Body of pancreas (tissue), 4 donors: Measurements from ENCODE around the gene UGT2B17. TPM values are rescaled to one million over a fixed set of nuclear protein-coding genes. Genes with fewer than 3 reads are reported as not detected.
"Not testable (repeated sequence)": the region's sequence is repeated elsewhere in the genome, so short reads cannot be mapped to it uniquely, and the experiment has no call there.

Experiments
- ATAC-seq: fragments of 150-250 bp; one replicate; pipeline ENCODE4 v1.9.1; 2016
- DNase-seq, 4 donors: peaks; one replicate each; pipeline ENCODE4 v3.0.0-alpha.2; 2019
- H3K27ac ChIP-seq, 4 donors: fragments of 200-600 bp; sonication (generic); 1 replicate in 3 of 4; 2 replicates in 1 of 4; pipeline versions ENCODE4 v1.5.1 to v1.6.1; 2016 to 2019; ENCODE audit warnings: mild to moderate bottlenecking in 1 of 4, mixed read lengths in 1 of 4, moderate library complexity in 1 of 4
- H3K27me3 ChIP-seq, 2 donors: fragments of 200-600 bp; sonication (generic); one replicate each; pipeline ENCODE4 v1.6.0; 2016; ENCODE audit warnings: mild to moderate bottlenecking in 1 of 2
- H3K36me3 ChIP-seq, 2 donors: fragments of 200-600 bp; sonication (generic); replicated peaks in 1 of 2; 2 replicates each; pipeline ENCODE4 v1.5.1; 2016; ENCODE audit warnings: low read depth in 2 of 2; ENCODE audit not compliant: insufficient read depth in 1 of 2
- H3K4me1 ChIP-seq: fragments of 200-600 bp; sonication (generic); one replicate; pipeline ENCODE4 v1.6.0; 2016
- H3K4me3 ChIP-seq, 2 donors: fragments of 200-600 bp; sonication (generic); 1 replicate in 1 of 2; 2 replicates in 1 of 2; pipeline ENCODE4 v1.5.1; 2016 to 2019
- H3K9me3 ChIP-seq, 3 donors: fragments of 200-600 bp; sonication (generic); 1 replicate in 2 of 3; 2 replicates in 1 of 3; pipeline ENCODE4 v1.5.1; 2016
- POLR2A ChIP-seq, 3 donors: fragments of 450-650 bp; IDR thresholded peaks; one replicate each; pipeline ENCODE4 v1.6.1; 2016; ENCODE audit warnings: antibody characterized with exemption in 3 of 3, mild to moderate bottlenecking in 2 of 3
- WGBS, 2 donors: methylation state at CpG; one replicate each; pipeline ENCODE4 v1.1.5; 2017; 5-methylcytosine and 5-hydroxymethylcytosine counted together
- intact Hi-C: fragments of 100-400 bp; cut with DNase I; formaldehyde crosslinking; loops from one replicate; pipeline ENCODE4 v1.15.1; 2023
- total RNA-seq, 2 donors: library from RNA; depleted of rRNA; stranded (reverse); fragments of >200 nt; gene quantifications; one replicate each; pipeline ENCODE4 v1.1.0, GENCODE V29; 2016
- TF ChIP-seq, protein P1 (sequence below), 7 experiments: fragments of 450-650 bp in 4 of 7; fragments of 200-600 bp in 3 of 7; sonication (generic) in 3 of 7; IDR thresholded peaks; one replicate each; pipeline ENCODE4 v1.5.1; 2016 to 2019; ENCODE audit warnings: antibody characterized with exemption in 7 of 7

UGT2B17 gene
- total RNA-seq, 2 donors from 2014 or later = not detected

DNA sequence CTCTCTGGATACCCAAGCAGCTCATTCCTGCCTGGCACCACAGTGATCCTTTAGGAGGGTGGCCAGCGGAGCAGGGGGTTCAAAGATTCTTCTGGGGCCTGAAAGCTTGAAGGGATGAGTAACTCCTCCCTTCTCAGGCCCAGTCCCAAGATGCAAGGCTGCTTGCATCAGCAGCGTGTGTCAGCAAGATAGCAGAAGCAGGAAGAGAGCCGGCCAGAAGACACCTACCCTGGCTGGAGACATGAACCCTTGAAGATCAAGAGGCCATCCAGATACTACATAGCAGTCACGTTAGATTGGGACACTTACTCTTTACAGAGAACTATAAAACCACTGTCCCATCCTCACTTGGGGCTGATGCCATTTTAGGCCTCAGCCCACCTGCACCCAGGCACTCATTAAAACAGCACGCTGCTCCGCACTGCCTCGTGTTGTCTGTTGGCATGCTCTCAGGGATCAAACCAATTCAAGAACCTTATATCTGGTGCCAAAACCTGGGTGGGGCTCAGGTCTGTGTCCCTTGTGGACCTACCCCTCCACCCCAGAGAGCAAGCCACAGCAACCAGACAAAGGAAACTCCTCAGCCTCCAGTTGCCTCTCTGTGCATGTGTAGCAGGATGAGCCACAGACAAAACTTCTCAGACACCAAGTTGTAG, 6.5 kb downstream of the UGT2B17 start:
- Histone ChIP-seq H3K27ac (no peak overlapping the region), H3K4me3 (no peak overlapping the region), H3K36me3 (no peaks in the 10 kb centered on the region), H3K4me1 (no peaks in the 10 kb centered on the region), H3K9me3 (no peaks in the 10 kb centered on the region), H3K27me3 (no peaks in the 10 kb centered on the region)
- intact Hi-C loops = no loop called here
- no peak for TF ChIP-seq POLR2A (IDR thresholded peaks at IDR 0.05)
- TF ChIP-seq, protein P1, sequence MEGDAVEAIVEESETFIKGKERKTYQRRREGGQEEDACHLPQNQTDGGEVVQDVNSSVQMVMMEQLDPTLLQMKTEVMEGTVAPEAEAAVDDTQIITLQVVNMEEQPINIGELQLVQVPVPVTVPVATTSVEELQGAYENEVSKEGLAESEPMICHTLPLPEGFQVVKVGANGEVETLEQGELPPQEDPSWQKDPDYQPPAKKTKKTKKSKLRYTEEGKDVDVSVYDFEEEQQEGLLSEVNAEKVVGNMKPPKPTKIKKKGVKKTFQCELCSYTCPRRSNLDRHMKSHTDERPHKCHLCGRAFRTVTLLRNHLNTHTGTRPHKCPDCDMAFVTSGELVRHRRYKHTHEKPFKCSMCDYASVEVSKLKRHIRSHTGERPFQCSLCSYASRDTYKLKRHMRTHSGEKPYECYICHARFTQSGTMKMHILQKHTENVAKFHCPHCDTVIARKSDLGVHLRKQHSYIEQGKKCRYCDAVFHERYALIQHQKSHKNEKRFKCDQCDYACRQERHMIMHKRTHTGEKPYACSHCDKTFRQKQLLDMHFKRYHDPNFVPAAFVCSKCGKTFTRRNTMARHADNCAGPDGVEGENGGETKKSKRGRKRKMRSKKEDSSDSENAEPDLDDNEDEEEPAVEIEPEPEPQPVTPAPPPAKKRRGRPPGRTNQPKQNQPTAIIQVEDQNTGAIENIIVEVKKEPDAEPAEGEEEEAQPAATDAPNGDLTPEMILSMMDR (IDR thresholded peaks at IDR 0.05) = no peak
- WGBS, 2 donors = 93 to 100% methylated on average over 6 to 7 of the region's 7 CpGs
- no peak for ATAC-seq
- no peak for DNase-seq

DNA sequence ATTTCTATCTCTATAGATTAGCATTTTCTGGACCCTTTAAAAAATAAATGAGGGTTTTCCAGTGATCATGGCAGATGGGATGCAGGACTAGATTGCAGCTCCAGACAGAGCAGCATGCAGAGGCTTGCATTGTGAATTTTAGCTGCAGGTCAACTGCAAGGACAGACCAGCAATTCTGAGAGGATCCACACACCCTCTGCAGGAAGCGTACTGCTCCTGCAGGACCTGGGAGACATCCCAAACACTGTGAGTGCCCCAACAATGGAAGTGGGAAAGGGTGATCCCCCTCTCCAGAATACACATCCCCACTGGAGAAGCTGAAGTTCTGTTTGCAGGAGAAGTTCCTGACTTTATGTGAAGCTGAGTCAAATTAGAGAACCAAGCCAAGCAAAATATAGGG, 7.1 kb downstream of the UGT2B17 start:
- ATAC-seq, H3K4me1 ChIP-seq, H3K9me3 ChIP-seq, H3K4me3 ChIP-seq, DNase-seq, H3K27ac ChIP-seq, H3K36me3 ChIP-seq, intact Hi-C loops, H3K27me3 ChIP-seq: not testable (repeated sequence)
- 83% methylated on average over 1 of the region's 1 CpG; no CpG with 5 or more reads in 1 of the 2 donors for WGBS, 2 donors

DNA sequence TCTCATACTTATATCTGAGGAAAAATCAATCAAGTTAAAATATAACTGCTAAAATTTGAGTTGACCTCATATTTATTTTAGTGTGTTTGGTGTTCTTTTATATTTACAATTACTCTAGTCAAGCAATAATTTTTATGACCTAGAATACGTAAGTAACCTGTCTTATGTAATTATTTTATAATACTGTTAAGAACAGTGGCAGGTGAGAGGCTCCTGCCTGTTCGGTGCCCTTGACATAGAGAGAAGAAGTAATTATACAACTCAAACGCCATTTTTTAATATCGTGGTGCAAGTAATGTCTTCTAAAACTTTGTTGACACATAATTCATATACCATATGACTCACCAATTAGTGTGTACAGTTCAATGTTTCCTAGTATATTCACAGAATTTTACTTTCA, 7.6 kb downstream of the UGT2B17 start:
- DNase-seq, H3K4me3 ChIP-seq, ATAC-seq, H3K4me1 ChIP-seq, H3K9me3 ChIP-seq, H3K27ac ChIP-seq, H3K27me3 ChIP-seq, H3K36me3 ChIP-seq, intact Hi-C loops: not testable (repeated sequence)
- WGBS, 2 donors = 12 to 35% methylated on average over 4 of the region's 4 CpGs

DNA sequence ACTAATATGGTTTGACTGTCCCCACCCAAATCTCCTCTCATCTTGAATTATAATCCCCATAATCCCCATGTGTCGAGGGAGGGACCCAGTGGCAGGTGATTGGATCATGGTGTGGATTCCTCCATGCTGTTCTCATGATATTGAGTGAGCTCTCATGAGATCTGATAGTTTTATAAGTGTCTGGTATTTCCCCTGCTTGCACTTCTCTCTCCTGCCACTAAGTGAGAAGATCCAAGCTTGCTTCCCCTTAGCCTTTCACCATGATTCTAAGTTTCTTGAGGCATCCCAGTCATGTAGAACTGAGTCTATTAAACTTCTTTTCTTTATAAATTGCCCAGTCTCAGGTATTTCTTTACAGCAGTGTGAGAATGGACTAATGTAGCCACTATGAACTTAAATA, 9.8 kb downstream of the UGT2B17 start:
- DNase-seq, H3K27me3 ChIP-seq, H3K9me3 ChIP-seq, H3K4me3 ChIP-seq, H3K36me3 ChIP-seq, intact Hi-C loops, ATAC-seq, H3K27ac ChIP-seq, H3K4me1 ChIP-seq: not testable (repeated sequence)
- 95 to 100% methylated on average over 1 of the region's 1 CpG for WGBS, 2 donors

DNA sequence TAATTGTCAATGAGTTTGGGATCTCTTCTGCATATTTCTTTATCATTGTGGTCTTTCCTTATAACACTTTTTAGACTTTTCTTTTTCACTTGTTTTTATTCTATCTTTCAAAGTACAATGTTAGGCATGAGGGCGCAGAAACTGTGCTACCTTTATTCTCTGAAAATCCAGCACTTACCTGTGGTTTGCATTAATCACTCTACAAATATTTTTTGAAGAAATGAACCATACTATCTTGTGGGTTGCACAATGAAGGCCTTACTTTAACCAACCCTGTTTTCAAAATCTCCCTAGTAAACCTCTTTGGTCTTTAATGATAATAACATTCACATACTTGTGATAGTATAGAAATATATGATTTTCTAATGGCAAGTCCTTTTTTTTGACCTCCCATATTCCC, 11.0 kb downstream of the UGT2B17 start:
- 82 to 97% methylated on average over 1 of the region's 1 CpG for WGBS, 2 donors
- not testable (repeated sequence) for DNase-seq

DNA sequence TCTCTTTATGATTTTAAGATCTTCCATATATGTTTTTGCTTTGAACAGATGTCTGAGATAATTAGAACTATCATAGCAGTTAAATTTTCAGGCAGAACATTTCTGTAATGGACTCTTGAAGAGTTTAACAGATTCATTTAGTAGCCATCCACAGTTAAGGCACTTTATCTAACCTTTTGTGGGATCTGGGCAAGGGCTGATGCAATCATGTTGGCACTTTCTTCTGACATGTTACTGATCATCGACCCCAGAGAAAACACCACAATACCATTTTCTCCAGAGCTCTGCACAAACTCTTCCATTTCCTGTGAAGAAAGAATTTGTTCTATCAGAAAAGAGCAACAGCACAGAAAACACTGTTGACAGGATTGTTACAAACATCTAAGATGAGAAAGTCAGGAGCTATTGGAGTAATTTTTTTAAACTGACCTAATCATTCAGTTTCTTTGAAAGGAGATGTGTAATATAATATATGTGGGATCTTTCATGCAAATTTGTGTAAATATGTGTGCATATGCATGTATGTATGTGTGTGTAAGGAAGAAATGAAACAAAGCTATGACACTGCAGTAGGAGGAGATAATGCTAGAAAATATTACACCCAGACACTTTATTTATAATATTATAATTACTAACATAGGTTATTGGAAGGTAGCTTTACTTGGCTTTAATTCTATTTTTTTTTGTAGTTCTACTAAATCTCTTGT, 15.6 kb downstream of the UGT2B17 start:
- DNase-seq, H3K27ac ChIP-seq, H3K9me3 ChIP-seq, H3K27me3 ChIP-seq, H3K4me1 ChIP-seq, intact Hi-C loops, H3K4me3 ChIP-seq, H3K36me3 ChIP-seq, ATAC-seq: not testable (repeated sequence)
- no CpG with 5 or more reads among the region's 1 CpG for WGBS, 2 donors

More for the DNA sequence above, 11.0 kb downstream of the UGT2B17 start:
- H3K4me1 ChIP-seq, H3K9me3 ChIP-seq, H3K27ac ChIP-seq, H3K27me3 ChIP-seq, H3K4me3 ChIP-seq, ATAC-seq, H3K36me3 ChIP-seq, intact Hi-C loops: not testable (repeated sequence)

DNA sequence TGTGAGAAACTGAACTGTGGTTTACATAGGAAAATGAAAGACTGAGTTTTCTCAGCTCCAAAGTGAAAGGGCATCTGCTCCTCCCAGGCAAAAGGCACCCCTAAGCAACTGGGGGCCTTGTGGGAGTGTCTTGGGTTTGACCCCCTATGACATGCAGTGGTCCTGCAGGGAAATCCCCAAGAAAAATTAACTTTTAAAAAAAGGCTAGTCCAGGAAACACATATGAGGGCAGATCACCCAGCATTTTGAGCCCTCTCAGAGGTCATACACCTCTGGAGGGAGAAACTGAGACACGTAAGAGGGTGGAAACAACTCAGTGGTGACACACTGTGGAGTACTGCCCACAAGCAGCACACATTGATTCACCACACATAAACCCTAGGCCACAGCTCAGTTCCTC, 22.3 kb downstream of the UGT2B17 start:
- intact Hi-C loops, DNase-seq: not testable (repeated sequence)

DNA sequence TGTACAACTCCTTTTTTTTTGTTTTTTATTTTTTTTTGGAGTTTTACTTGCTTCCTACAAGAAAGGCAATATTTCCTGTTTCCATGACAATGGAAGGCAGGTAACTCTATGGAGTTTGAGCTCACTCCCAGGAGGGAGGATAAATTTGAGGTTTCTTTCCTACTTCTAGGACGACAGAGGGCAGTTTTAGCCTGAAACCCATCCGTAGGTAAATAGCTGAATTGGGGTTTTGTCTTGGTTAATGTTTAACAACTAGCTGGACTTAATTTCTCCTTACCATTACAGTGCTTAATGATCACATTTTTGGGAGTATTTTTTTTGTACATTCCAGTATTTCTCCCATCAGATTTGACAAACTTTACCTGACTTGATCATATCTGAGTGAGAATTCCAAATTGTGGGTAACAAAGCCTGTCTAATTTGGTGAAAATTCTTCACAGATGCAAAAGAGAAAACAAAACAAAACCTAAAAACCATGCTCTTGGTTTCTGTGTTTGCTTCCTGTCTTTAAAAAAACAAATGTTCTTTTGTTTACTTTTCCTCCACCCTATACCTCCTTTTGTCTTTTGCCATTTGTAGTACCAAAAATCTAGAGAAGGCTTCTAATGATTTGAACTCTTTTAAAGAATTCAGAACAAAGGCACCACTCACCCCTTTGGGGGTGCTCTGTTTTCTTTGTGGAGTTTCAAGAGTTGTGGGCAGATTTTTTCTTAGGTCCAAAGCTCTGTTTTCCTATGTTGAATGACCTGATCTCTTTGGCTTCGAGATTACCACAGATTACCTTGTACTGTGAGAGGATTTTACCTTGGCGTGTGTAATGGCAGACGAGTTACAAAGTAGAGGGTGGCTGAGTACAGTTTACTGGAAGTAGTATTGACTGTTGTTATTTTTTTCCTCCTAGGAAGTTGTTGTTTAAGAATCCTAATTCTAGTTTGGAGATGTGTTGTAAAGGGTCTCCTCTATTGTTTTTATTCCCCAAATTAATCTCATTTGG, 23.0 kb downstream of the UGT2B17 start:
- DNase-seq, H3K4me3 ChIP-seq, H3K4me1 ChIP-seq, H3K27ac ChIP-seq, H3K9me3 ChIP-seq, H3K36me3 ChIP-seq, H3K27me3 ChIP-seq, ATAC-seq, intact Hi-C loops: not testable (repeated sequence)
- 48 to 50% methylated on average over 5 of the region's 5 CpGs for WGBS, 2 donors

More for the DNA sequence above, 22.3 kb downstream of the UGT2B17 start:
- H3K4me1 ChIP-seq, H3K4me3 ChIP-seq, H3K27me3 ChIP-seq, H3K27ac ChIP-seq, H3K36me3 ChIP-seq, ATAC-seq, H3K9me3 ChIP-seq: not testable (repeated sequence)
- 93 to 100% methylated on average over 1 of the region's 1 CpG for WGBS, 2 donors

DNA sequence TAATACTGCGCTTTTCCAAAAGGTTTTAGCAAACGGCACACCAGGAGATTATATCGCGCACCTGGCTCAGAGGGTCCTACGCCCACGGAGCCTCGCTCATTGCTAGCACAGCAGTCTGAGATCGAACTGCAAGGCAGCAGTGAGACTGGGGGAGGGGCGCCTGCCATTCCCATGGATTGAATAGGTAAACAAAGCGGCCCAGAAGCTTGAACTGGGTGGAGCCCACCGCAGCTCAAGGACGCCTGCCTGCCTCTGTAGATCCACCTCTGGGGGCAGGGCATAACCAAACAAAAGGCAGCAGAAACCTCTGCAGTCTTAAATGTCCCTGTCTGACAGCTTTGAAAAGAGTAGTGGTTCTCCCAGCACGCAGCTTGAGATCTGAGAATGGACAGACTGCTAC, 33.4 kb downstream of the UGT2B17 start:
- intact Hi-C loops, H3K9me3 ChIP-seq, H3K4me3 ChIP-seq, H3K27me3 ChIP-seq, ATAC-seq, DNase-seq, H3K4me1 ChIP-seq, H3K27ac ChIP-seq, H3K36me3 ChIP-seq: not testable (repeated sequence)
- 75 to 87% methylated on average over 10 to 12 of the region's 13 CpGs for WGBS, 2 donors
